ENCODE measurements around the gene ADAMTS17.

DNA sequence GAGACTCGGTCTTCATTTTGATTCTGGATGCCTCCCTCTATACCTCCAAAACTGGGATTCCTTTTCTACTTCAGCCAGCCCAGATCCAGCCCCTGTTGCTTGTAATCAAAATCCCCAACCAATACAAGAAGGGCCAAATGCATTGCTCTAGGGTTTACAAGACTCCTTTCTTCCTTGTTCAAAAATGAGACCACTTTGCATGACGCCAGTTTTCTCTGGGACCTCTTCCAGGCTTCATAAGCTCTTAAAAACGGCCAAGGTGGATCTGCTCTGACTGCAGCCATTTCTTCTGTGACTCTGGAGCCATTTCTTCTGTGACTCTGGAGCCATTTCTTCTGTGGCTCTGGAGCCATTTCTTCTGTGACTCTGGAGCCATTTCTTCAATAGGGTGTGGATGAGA is 71.9 kb downstream of the ADAMTS17 start:
- TF ChIP-seq, protein P1, sequence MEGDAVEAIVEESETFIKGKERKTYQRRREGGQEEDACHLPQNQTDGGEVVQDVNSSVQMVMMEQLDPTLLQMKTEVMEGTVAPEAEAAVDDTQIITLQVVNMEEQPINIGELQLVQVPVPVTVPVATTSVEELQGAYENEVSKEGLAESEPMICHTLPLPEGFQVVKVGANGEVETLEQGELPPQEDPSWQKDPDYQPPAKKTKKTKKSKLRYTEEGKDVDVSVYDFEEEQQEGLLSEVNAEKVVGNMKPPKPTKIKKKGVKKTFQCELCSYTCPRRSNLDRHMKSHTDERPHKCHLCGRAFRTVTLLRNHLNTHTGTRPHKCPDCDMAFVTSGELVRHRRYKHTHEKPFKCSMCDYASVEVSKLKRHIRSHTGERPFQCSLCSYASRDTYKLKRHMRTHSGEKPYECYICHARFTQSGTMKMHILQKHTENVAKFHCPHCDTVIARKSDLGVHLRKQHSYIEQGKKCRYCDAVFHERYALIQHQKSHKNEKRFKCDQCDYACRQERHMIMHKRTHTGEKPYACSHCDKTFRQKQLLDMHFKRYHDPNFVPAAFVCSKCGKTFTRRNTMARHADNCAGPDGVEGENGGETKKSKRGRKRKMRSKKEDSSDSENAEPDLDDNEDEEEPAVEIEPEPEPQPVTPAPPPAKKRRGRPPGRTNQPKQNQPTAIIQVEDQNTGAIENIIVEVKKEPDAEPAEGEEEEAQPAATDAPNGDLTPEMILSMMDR (IDR thresholded peaks at IDR 0.05 in 2 of 3, conservative IDR thresholded peaks at IDR 0.05 in 1 of 3; ENCODE audit: borderline replicate concordance in 1 of 3, insufficient read depth in 1 of 3, low read depth in 2 of 3, low read length in 2 of 3): no peak
- no peak for TF ChIP-seq CBX3 (IDR thresholded peaks at IDR 0.05; ENCODE audit: low read depth)
- no peak for TF ChIP-seq EZH2 (IDR thresholded peaks at IDR 0.05)
- no peak for TF ChIP-seq FOSL1 (IDR thresholded peaks at IDR 0.05; ENCODE audit: low read depth)
- no peak for TF ChIP-seq EZH2phosphoT487 (IDR thresholded peaks at IDR 0.05; ENCODE audit: borderline replicate concordance)
- no peak for TF ChIP-seq ZFX (IDR thresholded peaks at IDR 0.05)
- no peak for TF ChIP-seq CEBPB (IDR thresholded peaks at IDR 0.05; ENCODE audit: low read depth)
- TF ChIP-seq JUND (IDR thresholded peaks at IDR 0.05): no peak
- no peak for TF ChIP-seq POLR2AphosphoS5 (IDR thresholded peaks at IDR 0.05; ENCODE audit: low read depth, low read length)
- no peak for TF ChIP-seq POLR2A (IDR thresholded peaks at IDR 0.05; ENCODE audit: borderline replicate concordance, extremely low read depth, insufficient read depth, insufficient read length)

Data from HCT116 (cell line).